SIG-M5 (cell line): ENCODE results near the gene PI16.
"Not testable (repeated sequence)": the region's sequence is repeated elsewhere in the genome, so short reads cannot be mapped to it uniquely, and the experiment has no call there.

Source experiments
- DNase-seq: peaks from one replicate; lab custom pipeline; 2025; lab: John Stamatoyannopoulos, UW

PI16 gene

GRCh38 chr6:36928547-36928918 lies 26.0 kb upstream of the PI16 start:
- no peak for DNase-seq

GRCh38 chr6:36929152-36929551 lies 25.4 kb upstream of the PI16 start:
- no peak for DNase-seq

GRCh38 chr6:36929607-36930006 lies 24.9 kb upstream of the PI16 start:
- DNase-seq = no peak

GRCh38 chr6:36930483-36930882 lies 24.1 kb upstream of the PI16 start:
- DNase-seq = no peak

- no peak for DNase-seq
These were observed 21.4 kb upstream of the PI16 start for GRCh38 chr6:36933102-36933501.

GRCh38 chr6:36933519-36933918 lies 21.0 kb upstream of the PI16 start:
- DNase-seq = no peak

- DNase-seq = no peak
These were observed 19.6 kb upstream of the PI16 start for GRCh38 chr6:36934901-36935300.

GRCh38 chr6:36936824-36937223 lies 17.7 kb upstream of the PI16 start:
- DNase-seq = no peak

GRCh38 chr6:36937896-36938295 lies 16.6 kb upstream of the PI16 start:
- DNase-seq = no peak

- DNase-seq = no peak
These were observed 16.0 kb upstream of the PI16 start for GRCh38 chr6:36938536-36938935.

- not testable (repeated sequence) for DNase-seq
These were observed 15.5 kb upstream of the PI16 start for GRCh38 chr6:36939005-36939404.

GRCh38 chr6:36940027-36940426 lies 14.5 kb upstream of the PI16 start:
- DNase-seq = no peak

- not testable (repeated sequence) for DNase-seq
These were observed 13.0 kb upstream of the PI16 start for GRCh38 chr6:36941561-36941960.

- DNase-seq = not testable (repeated sequence)
These were observed 12.2 kb upstream of the PI16 start for GRCh38 chr6:36942329-36942728.

GRCh38 chr6:36944650-36945049 lies 9.9 kb upstream of the PI16 start:
- DNase-seq = no peak

- no peak for DNase-seq
These were observed 9.2 kb upstream of the PI16 start for GRCh38 chr6:36945301-36945700.

- no peak for DNase-seq
These were observed 8.0 kb upstream of the PI16 start for GRCh38 chr6:36946526-36946925.

- DNase-seq = no peak
These were observed 6.8 kb upstream of the PI16 start for GRCh38 chr6:36947570-36948351.

GRCh38 chr6:36949076-36949475 lies 5.5 kb upstream of the PI16 start:
- DNase-seq = not testable (repeated sequence)

GRCh38 chr6:36949636-36950035 lies 4.9 kb upstream of the PI16 start:
- no peak for DNase-seq

- no peak for DNase-seq
These were observed 642 bp upstream of the PI16 start for GRCh38 chr6:36953931-36954261.

- no peak for DNase-seq
These were observed 598 bp downstream of the PI16 start for GRCh38 chr6:36955136-36955535.

- no peak for DNase-seq
These were observed 1.3 kb downstream of the PI16 start for GRCh38 chr6:36955671-36956445.

- DNase-seq = no peak
These were observed 1.9 kb downstream of the PI16 start for GRCh38 chr6:36956446-36956820.
